Measurements from ENCODE around the gene CPXM2. TPM values are rescaled to one million over a fixed set of nuclear protein-coding genes. Genes with fewer than 3 reads are reported as not detected.

CPXM2 gene
- total and polyA plus RNA-seq, 4 donors, result 0.05 to 0.92 (median 0.44) TPM

DNA sequence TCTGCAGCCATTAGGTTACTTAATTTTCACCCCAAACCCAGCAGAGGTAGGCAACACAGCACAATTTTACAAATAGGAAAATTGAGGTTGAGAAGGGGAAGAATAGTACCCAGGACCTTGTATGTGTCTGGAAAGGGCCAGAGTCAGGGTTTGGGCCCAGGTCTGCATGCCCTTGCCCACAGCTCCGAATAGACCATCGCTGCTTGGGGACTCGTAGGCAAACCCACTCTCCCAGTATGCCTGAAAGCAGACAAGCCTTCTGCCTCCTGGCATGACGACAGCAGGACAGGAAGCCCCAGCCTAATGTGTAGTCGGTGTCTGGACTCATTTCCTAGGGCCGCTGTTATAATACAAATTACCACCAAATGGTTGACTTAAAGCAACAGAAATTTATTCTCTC lies 133.8 kb downstream of the CPXM2 start:
- Histone ChIP-seq H3K27me3 (ENCODE audit: control insufficient read depth in 4 of 4, insufficient read depth in 4 of 4, low read length in 3 of 4) (peaks cover 0 to 11% (median under 1%) of the 10 kb centered on the region in 4 donors), H3K4me3 (ENCODE audit: low read depth in 1 of 3, low read length in 3 of 3) (no peak overlapping the region), H3K27ac (ENCODE audit: low read depth in 1 of 2, low read length in 2 of 2) (no peak overlapping the region), H3K9ac (ENCODE audit: low read depth in 1 of 2, low read length in 2 of 2) (no peak overlapping the region), H3K36me3 (ENCODE audit: control insufficient read depth in 4 of 4, insufficient read depth in 3 of 4, low read depth in 1 of 4, low read length in 3 of 4) (no peaks in the 10 kb centered on the region), H3K4me1 (ENCODE audit: control insufficient read depth in 4 of 4, insufficient read depth in 4 of 4, low read length in 3 of 4) (no peaks in the 10 kb centered on the region), H3K9me3 (ENCODE audit: control insufficient read depth in 4 of 4, low read length in 3 of 4) (no peaks in the 10 kb centered on the region)
- no peak for DNase-seq (ENCODE audit: low spot score)
- WGBS, result 81% methylated on average over 6 of the region's 6 CpGs
- TF ChIP-seq GABPA (IDR thresholded peaks at IDR 0.05 in 1 of 2, conservative IDR thresholded peaks at IDR 0.05 in 1 of 2), result no peak
- TF ChIP-seq, protein P1, sequence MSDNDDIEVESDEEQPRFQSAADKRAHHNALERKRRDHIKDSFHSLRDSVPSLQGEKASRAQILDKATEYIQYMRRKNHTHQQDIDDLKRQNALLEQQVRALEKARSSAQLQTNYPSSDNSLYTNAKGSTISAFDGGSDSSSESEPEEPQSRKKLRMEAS (IDR thresholded peaks at IDR 0.05), result no peak
- TF ChIP-seq JUND (IDR thresholded peaks at IDR 0.05), result no peak
- TF ChIP-seq FOXA1 (IDR thresholded peaks at IDR 0.05), result no peak
- TF ChIP-seq ATF3 (IDR thresholded peaks at IDR 0.05), result no peak
- no peak for TF ChIP-seq FOXA2 (IDR thresholded peaks at IDR 0.05)
- TF ChIP-seq SP1 (IDR thresholded peaks at IDR 0.05), result no peak
- TF ChIP-seq, protein P2, sequence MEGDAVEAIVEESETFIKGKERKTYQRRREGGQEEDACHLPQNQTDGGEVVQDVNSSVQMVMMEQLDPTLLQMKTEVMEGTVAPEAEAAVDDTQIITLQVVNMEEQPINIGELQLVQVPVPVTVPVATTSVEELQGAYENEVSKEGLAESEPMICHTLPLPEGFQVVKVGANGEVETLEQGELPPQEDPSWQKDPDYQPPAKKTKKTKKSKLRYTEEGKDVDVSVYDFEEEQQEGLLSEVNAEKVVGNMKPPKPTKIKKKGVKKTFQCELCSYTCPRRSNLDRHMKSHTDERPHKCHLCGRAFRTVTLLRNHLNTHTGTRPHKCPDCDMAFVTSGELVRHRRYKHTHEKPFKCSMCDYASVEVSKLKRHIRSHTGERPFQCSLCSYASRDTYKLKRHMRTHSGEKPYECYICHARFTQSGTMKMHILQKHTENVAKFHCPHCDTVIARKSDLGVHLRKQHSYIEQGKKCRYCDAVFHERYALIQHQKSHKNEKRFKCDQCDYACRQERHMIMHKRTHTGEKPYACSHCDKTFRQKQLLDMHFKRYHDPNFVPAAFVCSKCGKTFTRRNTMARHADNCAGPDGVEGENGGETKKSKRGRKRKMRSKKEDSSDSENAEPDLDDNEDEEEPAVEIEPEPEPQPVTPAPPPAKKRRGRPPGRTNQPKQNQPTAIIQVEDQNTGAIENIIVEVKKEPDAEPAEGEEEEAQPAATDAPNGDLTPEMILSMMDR (IDR thresholded peaks at IDR 0.05; ENCODE audit: low read depth, low read length, missing input control), result no peak
- TF ChIP-seq HNF4A (conservative IDR thresholded peaks at IDR 0.05), result no peak
- no peak for TF ChIP-seq NR2F2 (IDR thresholded peaks at IDR 0.05)
- TF ChIP-seq YY1 (IDR thresholded peaks at IDR 0.05), result no peak
- no peak for TF ChIP-seq RXRA (IDR thresholded peaks at IDR 0.05)
- no peak for TF ChIP-seq HNF4G (IDR thresholded peaks at IDR 0.05)
- TF ChIP-seq, protein P3, sequence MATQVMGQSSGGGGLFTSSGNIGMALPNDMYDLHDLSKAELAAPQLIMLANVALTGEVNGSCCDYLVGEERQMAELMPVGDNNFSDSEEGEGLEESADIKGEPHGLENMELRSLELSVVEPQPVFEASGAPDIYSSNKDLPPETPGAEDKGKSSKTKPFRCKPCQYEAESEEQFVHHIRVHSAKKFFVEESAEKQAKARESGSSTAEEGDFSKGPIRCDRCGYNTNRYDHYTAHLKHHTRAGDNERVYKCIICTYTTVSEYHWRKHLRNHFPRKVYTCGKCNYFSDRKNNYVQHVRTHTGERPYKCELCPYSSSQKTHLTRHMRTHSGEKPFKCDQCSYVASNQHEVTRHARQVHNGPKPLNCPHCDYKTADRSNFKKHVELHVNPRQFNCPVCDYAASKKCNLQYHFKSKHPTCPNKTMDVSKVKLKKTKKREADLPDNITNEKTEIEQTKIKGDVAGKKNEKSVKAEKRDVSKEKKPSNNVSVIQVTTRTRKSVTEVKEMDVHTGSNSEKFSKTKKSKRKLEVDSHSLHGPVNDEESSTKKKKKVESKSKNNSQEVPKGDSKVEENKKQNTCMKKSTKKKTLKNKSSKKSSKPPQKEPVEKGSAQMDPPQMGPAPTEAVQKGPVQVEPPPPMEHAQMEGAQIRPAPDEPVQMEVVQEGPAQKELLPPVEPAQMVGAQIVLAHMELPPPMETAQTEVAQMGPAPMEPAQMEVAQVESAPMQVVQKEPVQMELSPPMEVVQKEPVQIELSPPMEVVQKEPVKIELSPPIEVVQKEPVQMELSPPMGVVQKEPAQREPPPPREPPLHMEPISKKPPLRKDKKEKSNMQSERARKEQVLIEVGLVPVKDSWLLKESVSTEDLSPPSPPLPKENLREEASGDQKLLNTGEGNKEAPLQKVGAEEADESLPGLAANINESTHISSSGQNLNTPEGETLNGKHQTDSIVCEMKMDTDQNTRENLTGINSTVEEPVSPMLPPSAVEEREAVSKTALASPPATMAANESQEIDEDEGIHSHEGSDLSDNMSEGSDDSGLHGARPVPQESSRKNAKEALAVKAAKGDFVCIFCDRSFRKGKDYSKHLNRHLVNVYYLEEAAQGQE (IDR thresholded peaks at IDR 0.05), result no peak
- TF ChIP-seq EGR1 (IDR thresholded peaks at IDR 0.05; ENCODE audit: low read depth in 2 of 2), result no peak
- no peak for TF ChIP-seq RAD21 (IDR thresholded peaks at IDR 0.05)
- no peak for TF ChIP-seq TAF1 (conservative IDR thresholded peaks at IDR 0.05)
- TF ChIP-seq ZBTB33 (IDR thresholded peaks at IDR 0.05), result no peak
